ENCODE measurements around the gene CASP4.
"Not testable (repeated sequence)": the region's sequence is repeated elsewhere in the genome, so short reads cannot be mapped to it uniquely, and the experiment has no call there.

Gene CASP4

GRCh38 chr11:104984808-104985207, 16.4 kb upstream of the CASP4 start:
- TF ChIP-seq TAF1 (IDR thresholded peaks at IDR 0.05; ENCODE audit: borderline replicate concordance, low read depth, low read length) = no peak
- TF ChIP-seq POLR2A (IDR thresholded peaks at IDR 0.05; ENCODE audit: low read depth, low read length) = no peak
- TF ChIP-seq POLR2AphosphoS5 (IDR thresholded peaks at IDR 0.05; ENCODE audit: low read depth, low read length) = no peak
- DNase-seq (ENCODE audit: insufficient read length) (no peak), FAIRE-seq (no peak)

DNA sequence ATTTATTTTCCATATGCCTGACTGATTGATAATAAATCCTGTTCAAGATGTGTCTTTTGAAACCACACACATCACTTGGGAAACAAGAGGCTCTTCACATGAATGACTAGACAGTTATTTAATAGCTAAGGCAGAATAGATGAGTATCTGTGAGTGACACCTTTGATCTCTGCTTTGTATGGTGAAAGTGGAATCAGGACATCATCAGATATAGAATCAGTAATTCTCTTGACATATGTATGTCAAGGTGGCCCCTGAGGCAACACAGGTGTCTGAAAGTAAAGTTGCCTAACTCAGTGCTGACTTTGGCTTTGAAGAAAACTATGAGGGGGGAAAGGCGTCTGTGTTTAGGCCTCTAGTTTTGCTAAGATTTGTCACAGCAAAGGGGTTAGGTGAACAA, 11.5 kb upstream of the CASP4 start:
- FAIRE-seq = no peak
- TF ChIP-seq POLR2A (IDR thresholded peaks at IDR 0.05; ENCODE audit: low read depth, low read length) (no peak), TAF1 (IDR thresholded peaks at IDR 0.05; ENCODE audit: borderline replicate concordance, low read depth, low read length) (no peak), POLR2AphosphoS5 (IDR thresholded peaks at IDR 0.05; ENCODE audit: low read depth, low read length) (no peak)
- DNase-seq (ENCODE audit: insufficient read length) = no peak

- TF ChIP-seq TAF1 (IDR thresholded peaks at IDR 0.05; ENCODE audit: borderline replicate concordance, low read depth, low read length) = no peak
- TF ChIP-seq POLR2A (IDR thresholded peaks at IDR 0.05; ENCODE audit: low read depth, low read length) = no peak
- TF ChIP-seq POLR2AphosphoS5 (IDR thresholded peaks at IDR 0.05; ENCODE audit: low read depth, low read length) = no peak
- FAIRE-seq (no peak), DNase-seq (ENCODE audit: insufficient read length) (no peak)
Observed at GRCh38 chr11:104973616-104974015, 5.2 kb upstream of the CASP4 start.

- FAIRE-seq; DNase-seq (ENCODE audit: insufficient read length): not testable (repeated sequence)
Observed at GRCh38 chr11:104972924-104973323, 4.5 kb upstream of the CASP4 start.

GRCh38 chr11:104970756-104971155, 2.4 kb upstream of the CASP4 start:
- TF ChIP-seq POLR2AphosphoS5 (IDR thresholded peaks at IDR 0.05; ENCODE audit: low read depth, low read length) (no peak), TAF1 (IDR thresholded peaks at IDR 0.05; ENCODE audit: borderline replicate concordance, low read depth, low read length) (no peak), POLR2A (IDR thresholded peaks at IDR 0.05; ENCODE audit: low read depth, low read length) (no peak)
- no peak for FAIRE-seq

GRCh38 chr11:104968856-104969776, 742 bp upstream of the CASP4 start:
- TF ChIP-seq POLR2AphosphoS5 (IDR thresholded peaks at IDR 0.05; ENCODE audit: low read depth, low read length) (no peak), POLR2A (IDR thresholded peaks at IDR 0.05; ENCODE audit: low read depth, low read length) (no peak), TAF1 (IDR thresholded peaks at IDR 0.05; ENCODE audit: borderline replicate concordance, low read depth, low read length) (no peak)
- DNase-seq (ENCODE audit: insufficient read length) = no peak
- FAIRE-seq = peak; percentile 42

More at GRCh38 chr11:104970756-104971155, 2.4 kb upstream of the CASP4 start:
- no peak for DNase-seq (ENCODE audit: insufficient read length)

GRCh38 chr11:104967534-104968354, 630 bp downstream of the CASP4 start:
- no peak for TF ChIP-seq TAF1 (IDR thresholded peaks at IDR 0.05; ENCODE audit: borderline replicate concordance, low read depth, low read length)
- FAIRE-seq = peak; percentile 76

DNA sequence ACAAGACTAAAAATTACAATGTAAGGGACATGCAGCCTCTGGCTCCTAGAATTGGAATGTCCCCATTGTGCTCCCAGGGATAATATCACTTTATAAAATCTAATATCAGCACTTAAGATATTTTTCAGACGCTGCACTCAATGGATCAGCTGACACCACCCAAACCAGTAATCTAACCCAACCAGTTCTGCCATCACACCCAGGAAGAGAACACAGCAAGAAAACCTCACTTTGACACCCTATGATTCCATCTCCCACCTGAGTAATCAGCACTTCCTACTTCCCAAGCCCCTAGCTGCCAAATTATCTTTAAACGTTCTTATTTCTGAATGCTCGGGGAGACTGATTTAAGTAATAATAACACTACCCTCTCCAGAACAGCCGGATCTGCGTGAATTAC, 2.6 kb downstream of the CASP4 start:
- FAIRE-seq = no peak

More at GRCh38 chr11:104967534-104968354, 630 bp downstream of the CASP4 start:
- DNase-seq (ENCODE audit: insufficient read length) = no peak

GRCh38 chr11:104964247-104964646, 4.1 kb downstream of the CASP4 start:
- no peak for FAIRE-seq
- TF ChIP-seq POLR2A (IDR thresholded peaks at IDR 0.05; ENCODE audit: low read depth, low read length) (no peak), POLR2AphosphoS5 (IDR thresholded peaks at IDR 0.05; ENCODE audit: low read depth, low read length) (no peak)

More for the DNA sequence above, 2.6 kb downstream of the CASP4 start:
- TF ChIP-seq POLR2A (IDR thresholded peaks at IDR 0.05; ENCODE audit: low read depth, low read length) (no peak), POLR2AphosphoS5 (IDR thresholded peaks at IDR 0.05; ENCODE audit: low read depth, low read length) (no peak), TAF1 (IDR thresholded peaks at IDR 0.05; ENCODE audit: borderline replicate concordance, low read depth, low read length) (no peak)
- DNase-seq (ENCODE audit: insufficient read length) = no peak

GRCh38 chr11:104962852-104963251, 5.5 kb downstream of the CASP4 start:
- TF ChIP-seq TAF1 (IDR thresholded peaks at IDR 0.05; ENCODE audit: borderline replicate concordance, low read depth, low read length) = no peak
- no peak for TF ChIP-seq POLR2A (IDR thresholded peaks at IDR 0.05; ENCODE audit: low read depth, low read length)
- TF ChIP-seq POLR2AphosphoS5 (IDR thresholded peaks at IDR 0.05; ENCODE audit: low read depth, low read length) = no peak
- FAIRE-seq (no peak), DNase-seq (ENCODE audit: insufficient read length) (no peak)

More at GRCh38 chr11:104964247-104964646, 4.1 kb downstream of the CASP4 start:
- no peak for DNase-seq (ENCODE audit: insufficient read length)

- TF ChIP-seq TAF1 (IDR thresholded peaks at IDR 0.05; ENCODE audit: borderline replicate concordance, low read depth, low read length) (no peak), POLR2A (IDR thresholded peaks at IDR 0.05; ENCODE audit: low read depth, low read length) (no peak), POLR2AphosphoS5 (IDR thresholded peaks at IDR 0.05; ENCODE audit: low read depth, low read length) (no peak)
- FAIRE-seq (no peak), DNase-seq (ENCODE audit: insufficient read length) (no peak)
Observed at GRCh38 chr11:104957280-104957679, 11.1 kb downstream of the CASP4 start.

DNA sequence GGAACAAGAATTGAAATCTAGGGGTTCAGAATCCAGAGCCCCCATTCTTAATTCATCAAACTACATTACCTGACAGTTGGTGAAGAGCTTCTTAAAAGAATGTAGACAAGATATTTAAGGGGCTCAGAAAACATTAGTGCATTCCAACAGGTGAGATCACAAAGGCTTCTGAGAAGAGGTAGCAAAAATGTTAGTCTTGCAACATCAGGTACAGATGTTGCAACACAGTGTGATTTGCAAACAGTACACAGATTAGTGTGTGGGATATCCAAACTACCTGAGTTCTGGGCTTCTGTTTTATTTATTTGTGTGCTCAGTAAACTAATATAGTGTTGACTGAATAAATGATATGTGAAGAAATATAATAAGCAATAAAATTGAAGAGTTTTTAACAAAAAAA, 11.8 kb downstream of the CASP4 start:
- DNase-seq (ENCODE audit: insufficient read length) (no peak), FAIRE-seq (no peak)
- TF ChIP-seq POLR2AphosphoS5 (IDR thresholded peaks at IDR 0.05; ENCODE audit: low read depth, low read length) (no peak), POLR2A (IDR thresholded peaks at IDR 0.05; ENCODE audit: low read depth, low read length) (no peak), TAF1 (IDR thresholded peaks at IDR 0.05; ENCODE audit: borderline replicate concordance, low read depth, low read length) (no peak)

Measured in GM12892 (cell line).